Parathyroid adenoma (tissue), 2 donors: ENCODE data around the gene CRMP1.
A peak's percentile ranks its signal among the peaks of the same experiment; 100 is the strongest.

Experiments
- H2AFZ ChIP-seq: fragments of 300-600 bp; sonication (generic); one replicate; pipeline ENCODE4 v1.7.0; 2017; ENCODE audit warnings: antibody characterized with exemption, mild to moderate bottlenecking
- H3K27ac ChIP-seq: fragments of 300-600 bp; sonication (generic); one replicate; pipeline ENCODE4 v1.7.0; 2017
- H3K27me3 ChIP-seq: fragments of 300-600 bp; sonication (generic); one replicate; pipeline ENCODE4 v1.7.0; 2017; ENCODE audit warnings: low read length; ENCODE audit not compliant: control insufficient read depth, insufficient read depth
- H3K36me3 ChIP-seq: fragments of 300-600 bp; sonication (generic); one replicate; pipeline ENCODE4 v1.7.0; 2017; ENCODE audit warnings: low read length; ENCODE audit not compliant: control insufficient read depth, insufficient read depth
- H3K4me1 ChIP-seq: fragments of 300-600 bp; sonication (generic); one replicate; pipeline ENCODE4 v1.7.0; 2017; ENCODE audit warnings: control low read depth
- H3K4me2 ChIP-seq: fragments of 300-600 bp; sonication (generic); one replicate; pipeline ENCODE4 v1.7.0; 2017; ENCODE audit warnings: low read length
- H3K4me3 ChIP-seq: fragments of 300-600 bp; sonication (generic); one replicate; pipeline ENCODE4 v1.7.0; 2017; ENCODE audit warnings: low read depth, low read length
- H3K79me2 ChIP-seq: fragments of 300-600 bp; sonication (generic); one replicate; pipeline ENCODE4 v1.7.0; 2017; ENCODE audit warnings: control low read depth
- H3K9ac ChIP-seq: fragments of 300-600 bp; sonication (generic); one replicate; pipeline ENCODE4 v1.7.0; 2017; ENCODE audit warnings: mild to moderate bottlenecking
- H3K9me3 ChIP-seq: fragments of 300-600 bp; sonication (generic); one replicate; pipeline ENCODE4 v1.7.0; 2017; ENCODE audit warnings: low read length; ENCODE audit not compliant: control insufficient read depth
- CTCF ChIP-seq: fragments of 300-600 bp; sonication (generic); IDR thresholded peaks from one replicate; pipeline ENCODE4 v1.7.0; 2017; ENCODE audit warnings: antibody characterized with exemption, mild to moderate bottlenecking
- donor health status: primary hyperparathyroidism.

CRMP1 gene

GRCh38 chr4:5826437-5827107, 66.3 kb downstream of the CRMP1 start:
- Histone ChIP-seq H3K4me1 (no peaks in the 10 kb centered on the region), H3K9ac (no peak overlapping the region), H3K9me3 (no peaks in the 10 kb centered on the region), H3K36me3 (no peaks in the 10 kb centered on the region), H3K27me3 (no peaks in the 10 kb centered on the region), H3K79me2 (no peaks in the 10 kb centered on the region), H3K27ac (no peak overlapping the region), H3K4me3 (no peak overlapping the region), H3K4me2 (no peak overlapping the region), H2AFZ (no peak overlapping the region)
- TF ChIP-seq CTCF: no peak

- Histone ChIP-seq H3K36me3 (no peaks in the 10 kb centered on the region), H3K27me3 (no peaks in the 10 kb centered on the region), H3K9ac (no peak overlapping the region), H3K4me2 (no peak overlapping the region), H3K4me3 (no peak overlapping the region), H3K27ac (no peak overlapping the region), H2AFZ (no peak overlapping the region), H3K4me1 (no peaks in the 10 kb centered on the region), H3K9me3 (no peaks in the 10 kb centered on the region), H3K79me2 (no peaks in the 10 kb centered on the region)
- TF ChIP-seq CTCF: no peak
Measured at GRCh38 chr4:5825321-5826041, 67.4 kb downstream of the CRMP1 start.

- no peaks in the 10 kb centered on the region for H3K79me2 ChIP-seq
- no peaks in the 10 kb centered on the region for H3K9me3 ChIP-seq
- no peak overlapping the region for H3K9ac ChIP-seq
- peak; percentile 30 for TF ChIP-seq CTCF
- H3K27ac ChIP-seq: no peak overlapping the region
- no peak overlapping the region for H3K4me3 ChIP-seq
- no peaks in the 10 kb centered on the region for H3K4me1 ChIP-seq
- no peaks in the 10 kb centered on the region for H3K36me3 ChIP-seq
- H3K4me2 ChIP-seq: no peak overlapping the region
- no peaks in the 10 kb centered on the region for H3K27me3 ChIP-seq
- H2AFZ ChIP-seq: no peak overlapping the region
Measured at GRCh38 chr4:5824635-5825034, 68.3 kb downstream of the CRMP1 start.

DNA sequence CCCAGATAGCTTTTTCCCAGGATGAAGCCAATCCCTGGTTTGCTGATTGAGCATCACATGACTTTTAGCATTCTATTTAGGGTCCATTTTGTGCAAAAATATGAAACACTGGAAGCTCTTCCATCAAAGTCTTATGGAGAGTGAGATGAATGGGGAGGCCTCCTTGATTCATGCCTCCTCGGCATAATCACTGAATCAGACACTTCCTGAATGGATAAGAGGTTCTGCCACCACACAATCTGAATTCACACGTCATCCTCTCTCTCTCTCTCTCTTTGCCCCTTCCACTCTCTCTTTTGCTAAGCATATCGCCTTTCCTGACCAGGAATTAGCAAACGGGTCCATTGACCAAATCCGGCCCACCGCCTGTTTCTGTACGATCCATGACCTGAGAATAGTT, 68.7 kb downstream of the CRMP1 start:
- Histone ChIP-seq H3K4me2 (no peak overlapping the region), H3K4me1 (no peaks in the 10 kb centered on the region), H3K27me3 (no peaks in the 10 kb centered on the region), H3K27ac (no peak overlapping the region), H3K4me3 (no peak overlapping the region), H3K9ac (no peak overlapping the region), H3K36me3 (no peaks in the 10 kb centered on the region), H3K79me2 (no peaks in the 10 kb centered on the region), H2AFZ (no peak overlapping the region), H3K9me3 (no peaks in the 10 kb centered on the region)
- TF ChIP-seq CTCF: no peak
